HEK293T (cell line): ENCODE results near the gene STK36.

Experiments used
- CTCF ChIA-PET: fragments of 350-600 bp; formaldehyde crosslinking; extraction: SDS; loops from one replicate; lab custom pipeline; 2021; ENCODE audit warnings: antibody characterized with exemption, inconsistent platforms; lab: Yijun Ruan, JAX
- POLR2A ChIA-PET: fragments of 350-600 bp; formaldehyde crosslinking; extraction: SDS; loops from one replicate; lab custom pipeline; 2020; ENCODE audit warnings: antibody characterized with exemption, inconsistent platforms; lab: Yijun Ruan, JAX
- DNase-seq: peaks from one replicate; pipeline ENCODE4 v3.0.0; 2012; ENCODE audit warnings: mixed read lengths; ENCODE audit errors: extremely low spot score
- ARNT ChIP-seq: fragments of 450-650 bp; IDR thresholded peaks from 2 replicates; pipeline ENCODE4 v1.6.1; 2017; ENCODE audit warnings: mild to moderate bottlenecking
- BHLHE40 ChIP-seq: fragments of 450-650 bp; IDR thresholded peaks from 2 replicates; pipeline ENCODE4 v1.6.1; 2016; ENCODE audit warnings: mild to moderate bottlenecking, moderate library complexity, borderline replicate concordance
- CTBP1 ChIP-seq: fragments of 450-650 bp; IDR thresholded peaks from 2 replicates; pipeline ENCODE4 v1.6.1; 2016; ENCODE audit warnings: borderline replicate concordance
- ELF4 ChIP-seq: fragments of 450-650 bp; IDR thresholded peaks from 2 replicates; pipeline ENCODE4 v1.6.1; 2017; ENCODE audit warnings: antibody characterized with exemption
- FOXA1 ChIP-seq: fragments of 450-650 bp; IDR thresholded peaks from 2 replicates; pipeline ENCODE4 v1.6.1; 2016; ENCODE audit warnings: mild to moderate bottlenecking
- FOXK2 ChIP-seq: fragments of 450-650 bp; IDR thresholded peaks from 2 replicates; pipeline ENCODE4 v1.6.1; 2016; ENCODE audit warnings: mild to moderate bottlenecking
- FOXM1 ChIP-seq: fragments of 450-650 bp; IDR thresholded peaks from 2 replicates; pipeline ENCODE4 v1.6.1; 2017; ENCODE audit warnings: mild to moderate bottlenecking, borderline replicate concordance
- HDGF ChIP-seq: fragments of 450-650 bp; IDR thresholded peaks from 2 replicates; pipeline ENCODE4 v1.6.1; 2017; ENCODE audit warnings: antibody characterized with exemption, borderline replicate concordance
- L3MBTL2 ChIP-seq: fragments of 450-650 bp; conservative IDR thresholded peaks from 2 replicates; pipeline ENCODE4 v1.6.1; 2016; ENCODE audit warnings: mild to moderate bottlenecking
- LEF1 ChIP-seq: fragments of 450-650 bp; IDR thresholded peaks from 2 replicates; pipeline ENCODE4 v1.6.1; 2017; ENCODE audit warnings: mild to moderate bottlenecking, borderline replicate concordance
- NFRKB ChIP-seq: fragments of 450-650 bp; IDR thresholded peaks from 2 replicates; pipeline ENCODE4 v1.6.1; 2016; ENCODE audit warnings: mild to moderate bottlenecking, moderate library complexity
- PKNOX1 ChIP-seq: fragments of 450-650 bp; IDR thresholded peaks from 2 replicates; pipeline ENCODE4 v1.6.1; 2016
- SP1 ChIP-seq: fragments of 450-650 bp; IDR thresholded peaks from 2 replicates; pipeline ENCODE4 v1.6.1; 2017
- SUZ12 ChIP-seq: fragments of 450-650 bp; IDR thresholded peaks from 2 replicates; pipeline ENCODE4 v1.6.1; 2016; ENCODE audit warnings: mild to moderate bottlenecking
- TARDBP ChIP-seq: fragments of 450-650 bp; IDR thresholded peaks from 2 replicates; pipeline ENCODE4 v1.6.1; 2016
- ZNF384 ChIP-seq: fragments of 450-650 bp; IDR thresholded peaks from 2 replicates; pipeline ENCODE4 v1.6.1; 2016

Gene STK36

GRCh38 chr2:218663901-218664300, 8.0 kb upstream of the STK36 start:
- POLR2A ChIA-PET, result no interaction called here
- no peak for DNase-seq
- TF ChIP-seq FOXK2, result no peak
- no peak for TF ChIP-seq FOXA1
- TF ChIP-seq LEF1, result no peak
- no peak for TF ChIP-seq FOXM1
- TF ChIP-seq SUZ12, result no peak
- no peak for TF ChIP-seq TARDBP
- no peak for TF ChIP-seq ARNT
- no peak for TF ChIP-seq HDGF
- TF ChIP-seq CTBP1, result no peak
- TF ChIP-seq BHLHE40, result no peak
- CTCF ChIA-PET, result no interaction called here

DNA sequence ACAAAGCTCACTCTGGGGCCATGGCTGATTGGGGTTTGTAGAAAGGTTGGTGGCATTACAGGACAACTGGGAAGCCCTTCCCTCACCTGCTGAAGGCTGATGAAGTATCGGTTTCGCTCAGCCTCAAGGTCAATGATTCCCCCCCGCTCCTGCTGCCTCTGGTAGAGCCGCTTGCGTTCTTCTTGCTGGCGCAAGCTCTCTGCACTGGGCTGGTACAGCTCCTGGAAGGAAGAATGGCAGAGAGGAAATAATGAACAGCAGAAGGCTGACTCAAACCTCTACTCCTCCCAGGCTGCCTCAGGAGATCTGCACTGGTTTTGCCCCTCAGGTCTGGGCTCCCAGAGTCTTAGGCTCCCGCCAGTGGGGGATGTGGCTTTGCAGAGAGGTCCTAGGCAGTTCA, 7.2 kb upstream of the STK36 start:
- ChIA-PET POLR2A (no interaction called here), CTCF (no interaction called here)
- TF ChIP-seq ELF4 (no peak), FOXK2 (no peak), HDGF (no peak), SUZ12 (no peak)
- no peak for DNase-seq

- no peak for DNase-seq
- TF ChIP-seq ELF4 (no peak), LEF1 (no peak), ARNT (no peak), L3MBTL2 (no peak), SP1 (no peak), HDGF (no peak), NFRKB (no peak), TARDBP (no peak), CTBP1 (no peak)
- ChIA-PET CTCF (interaction anchor here (0.5 to 1.7 kb wide), 5 partner anchors 12 to 176 kb away, joined by 3 to 7 read pairs (median 4); partner anchors contain the start of genes BCS1L and ZNF142), POLR2A (interaction anchor here (0.9 to 4.1 kb wide), 6 partner anchors 8 to 63 kb away, joined by 3 to 39 read pairs (median 4); partner anchors contain the start of genes BCS1L, PLCD4 and ZNF142)
Observed at GRCh38 chr2:218671097-218671653, 711 bp upstream of the STK36 start.

DNA sequence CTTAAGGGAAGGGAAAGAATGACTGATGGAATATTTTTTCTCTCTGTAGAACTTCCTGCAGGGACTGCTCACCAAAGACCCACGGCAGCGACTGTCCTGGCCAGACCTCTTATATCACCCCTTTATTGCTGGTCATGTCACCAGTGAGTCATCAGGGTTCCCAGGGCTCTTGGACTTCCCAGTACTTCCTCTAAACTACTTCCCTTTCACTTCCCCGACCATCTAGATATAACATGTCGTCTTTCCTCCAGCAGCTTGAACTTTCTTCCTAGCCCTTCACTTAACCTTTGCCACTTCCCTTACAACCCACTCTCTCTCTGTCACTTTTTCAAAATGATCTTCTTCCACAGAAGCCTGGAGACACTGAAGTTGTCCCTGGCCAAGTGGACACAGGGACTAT, 7.2 kb downstream of the STK36 start:
- DNase-seq, result no peak
- TF ChIP-seq LEF1 (no peak), ARNT (no peak), NFRKB (no peak), HDGF (no peak), FOXA1 (no peak), TARDBP (no peak), ELF4 (no peak), ZNF384 (no peak), BHLHE40 (no peak), FOXM1 (no peak), CTBP1 (no peak), L3MBTL2 (no peak), PKNOX1 (no peak), SUZ12 (no peak), SP1 (no peak)
- CTCF ChIA-PET, result no interaction called here
- POLR2A ChIA-PET, result no interaction called here

GRCh38 chr2:218680061-218680460, 8.2 kb downstream of the STK36 start:
- CTCF ChIA-PET, result no interaction called here
- no peak for TF ChIP-seq ARNT
- no peak for TF ChIP-seq FOXM1
- TF ChIP-seq NFRKB, result no peak
- TF ChIP-seq FOXA1, result no peak
- no peak for TF ChIP-seq BHLHE40
- no peak for TF ChIP-seq SP1
- no peak for TF ChIP-seq ZNF384
- POLR2A ChIA-PET, result no interaction called here
- no peak for DNase-seq

DNA sequence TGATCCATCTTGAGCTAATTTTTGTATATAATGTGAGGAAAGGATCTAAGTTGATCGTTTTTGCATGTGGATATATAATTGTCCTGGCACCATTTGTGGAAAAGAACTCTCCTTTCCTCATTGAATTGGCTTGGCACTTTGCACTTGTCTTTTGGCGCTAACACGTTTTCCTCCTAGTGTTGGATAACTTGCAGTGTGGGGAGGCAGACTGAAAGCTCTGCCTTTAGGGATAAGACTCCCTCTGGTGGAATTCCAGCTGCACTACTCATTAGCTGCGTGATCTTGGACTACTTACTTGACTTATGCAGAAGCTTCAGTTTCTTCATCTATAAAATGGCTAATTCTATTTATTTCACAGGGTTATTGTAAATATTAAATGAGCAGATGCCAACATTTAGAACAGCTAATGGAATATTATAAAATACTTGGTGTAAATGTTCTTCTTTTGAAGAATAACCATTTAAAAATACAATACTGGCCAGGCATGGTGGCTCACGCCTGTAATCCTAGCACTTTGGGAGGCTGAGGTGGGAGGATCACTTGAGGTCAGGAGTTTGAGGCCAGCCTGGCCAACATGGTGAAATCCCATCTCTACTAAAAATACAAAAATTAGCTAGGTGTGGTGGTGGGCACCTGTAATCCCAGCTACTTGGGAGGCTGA, 15.6 kb downstream of the STK36 start:
- CTCF ChIA-PET, result interaction anchor here (0.6 to 2.0 kb wide), 12 partner anchors 10 to 163 kb away, joined by 3 to 15 read pairs (median 4); partner anchors contain the start of genes BCS1L, PLCD4, RNF25 and STK36
- peak; percentile 81 for DNase-seq
- POLR2A ChIA-PET, result interaction anchor here (1.0 to 2.1 kb wide), 2 partner anchors 23 to 29 kb away, joined by 4 to 20 read pairs; partner anchors contain the start of genes BCS1L, TTLL4 and ZNF142

- TF ChIP-seq FOXK2 (no peak), FOXM1 (no peak), TARDBP (no peak), CTBP1 (no peak), L3MBTL2 (no peak), FOXA1 (no peak), NFRKB (no peak), ARNT (no peak), ELF4 (no peak), LEF1 (no peak), BHLHE40 (no peak), ZNF384 (no peak), SUZ12 (no peak), HDGF (no peak), PKNOX1 (no peak), SP1 (no peak)
- POLR2A ChIA-PET, result no interaction called here
- CTCF ChIA-PET, result no interaction called here
- DNase-seq, result no peak
Observed at GRCh38 chr2:218691234-218691633, 19.3 kb downstream of the STK36 start.
